ENCODE measurements around the gene VPS4A.
"Not testable (repeated sequence)": the region's sequence is repeated elsewhere in the genome, so short reads cannot be mapped to it uniquely, and the experiment has no call there.

- TF ChIP-seq CTCF, POLR2A (IDR thresholded peaks at IDR 0.05): not testable (repeated sequence)
Observed at GRCh38 chr16:69296771-69297170, 14.4 kb upstream of the VPS4A start.

Data from body of pancreas (tissue), 4 donors.